ENCODE results near the gene NEU1.

GRCh38 chr6:31862344-31863235, at the start of gene NEU1:
- TF ChIP-seq RAD21 (conservative IDR thresholded peaks at IDR 0.05) (peak; percentile 52), CTCF (IDR thresholded peaks at IDR 0.05; ENCODE audit: poor library complexity, severe bottlenecking) (no peak), EZH2 (IDR thresholded peaks at IDR 0.05; ENCODE audit: borderline replicate concordance, insufficient read depth, low read length, poor library complexity, severe bottlenecking) (no peak)

Measured in neural cell (in vitro differentiated cells).